IMR-90 (cell line): ENCODE measurements around the gene C12orf75. TPM values are rescaled to one million over a fixed set of nuclear protein-coding genes. Genes with fewer than 3 reads are reported as not detected.
"Not testable (repeated sequence)": the region's sequence is repeated elsewhere in the genome, so short reads cannot be mapped to it uniquely, and the experiment has no call there.

ENCODE experiments used
- ATAC-seq: fragments of 200-7000 bp; cut with Tn5 transposase; 2 replicates; pipeline ENCODE4 v1.9.1; 2020; ENCODE audit warnings: low read depth, mild to moderate bottlenecking, moderate library complexity
- BruUV-seq: library from RNA; stranded (reverse); fragments of 400-500 nt; replicated peaks from 2 replicates; lab custom pipeline; 2021; lab: Mats Ljungman, UMichigan
- CTCF ChIA-PET: fragments of 300-600 bp; formaldehyde crosslinking; extraction: SDS; loops from one replicate; lab custom pipeline; 2021; ENCODE audit warnings: antibody characterized with exemption; lab: Yijun Ruan, JAX
- POLR2A ChIA-PET: fragments of 300-600 bp; sonication (Branson Sonifier 250); formaldehyde crosslinking; loops from one replicate; lab custom pipeline; 2022; ENCODE audit warnings: antibody characterized with exemption; ENCODE audit not compliant: unreplicated experiment; lab: Charles Lee
- DNase-seq: peaks from one replicate; pipeline ENCODE4 v3.0.0; 2013
- H2AFZ ChIP-seq: replicated peaks from 2 replicates; pipeline ENCODE3; 2013; ENCODE audit warnings: low read length, mild to moderate bottlenecking; ENCODE audit not compliant: poor library complexity
- H2AK5ac ChIP-seq: 2 replicates; pipeline ENCODE4 v1.6.1; 2013; ENCODE audit warnings: low read depth, low read length, inconsistent platforms
- H2AK9ac ChIP-seq: replicated peaks from 2 replicates; pipeline ENCODE3; 2013; ENCODE audit warnings: mild to moderate bottlenecking, low read depth, low read length, moderate library complexity; ENCODE audit not compliant: poor library complexity
- H2BK120ac ChIP-seq: 2 replicates; pipeline ENCODE4 v1.6.1; 2013; ENCODE audit warnings: low read depth, low read length, inconsistent platforms
- H2BK15ac ChIP-seq: 3 replicates; pipeline ENCODE4 v1.6.1; 2013; ENCODE audit warnings: low read depth, low read length, inconsistent platforms
- H2BK20ac ChIP-seq: 2 replicates; pipeline ENCODE4 v1.6.1; 2013; ENCODE audit warnings: low read depth, mild to moderate bottlenecking, inconsistent platforms, low read length, moderate library complexity
- H2BK5ac ChIP-seq: 2 replicates; pipeline ENCODE4 v1.6.1; 2013; ENCODE audit warnings: mild to moderate bottlenecking, low read depth, low read length, inconsistent platforms; ENCODE audit not compliant: poor library complexity, severe bottlenecking
- H3K14ac ChIP-seq: replicated peaks from 2 replicates; pipeline ENCODE4 v1.6.1; 2013; ENCODE audit warnings: low read depth, low read length, inconsistent platforms
- H3K18ac ChIP-seq: 2 replicates; pipeline ENCODE4 v1.6.1; 2013; ENCODE audit warnings: low read depth, low read length, control low read depth
- H3K23ac ChIP-seq: 2 replicates; pipeline ENCODE4 v1.6.1; 2013; ENCODE audit warnings: low read depth, low read length, inconsistent platforms
- H3K27ac ChIP-seq: 2 replicates; pipeline ENCODE4 v1.5.1; 2013; ENCODE audit warnings: mild to moderate bottlenecking, control low read depth, low read length; ENCODE audit not compliant: insufficient read depth
- H3K27me3 ChIP-seq: 2 replicates; pipeline ENCODE4 v1.6.1; 2013; ENCODE audit warnings: low read length; ENCODE audit not compliant: control insufficient read depth, insufficient read depth
- H3K36me3 ChIP-seq: 2 replicates; pipeline ENCODE4 v1.6.1; 2013; ENCODE audit warnings: low read length, mixed read lengths; ENCODE audit not compliant: control insufficient read depth, insufficient read depth
- H3K4ac ChIP-seq: 2 replicates; pipeline ENCODE4 v1.6.1; 2013; ENCODE audit warnings: low read depth, low read length, inconsistent platforms
- H3K4me1 ChIP-seq: 2 replicates; pipeline ENCODE4 v1.6.1; 2013; ENCODE audit warnings: low read length, mixed read lengths; ENCODE audit not compliant: control insufficient read depth, insufficient read depth
- H3K4me2 ChIP-seq: 2 replicates; pipeline ENCODE4 v1.6.1; 2013; ENCODE audit warnings: low read depth, mild to moderate bottlenecking, control low read depth, low read length, moderate library complexity
- H3K4me3 ChIP-seq: 2 replicates; pipeline ENCODE4 v1.5.1; 2013; ENCODE audit warnings: low read depth, mild to moderate bottlenecking, control low read depth, low read length, moderate library complexity; ENCODE audit not compliant: insufficient read depth
- H3K56ac ChIP-seq: 2 replicates; pipeline ENCODE4 v1.6.1; 2013; ENCODE audit warnings: low read length, inconsistent platforms; ENCODE audit not compliant: insufficient read depth; ENCODE audit errors: extremely low read depth
- H3K79me1 ChIP-seq, 2 experiments: 2 replicates each; pipeline ENCODE4 v1.6.1; 2013; ENCODE audit warnings: low read length in 2 of 2, inconsistent platforms in 1 of 2, low read depth in 1 of 2
- H3K9ac ChIP-seq: 2 replicates; pipeline ENCODE4 v1.6.1; 2013; ENCODE audit warnings: low read depth, low read length, control low read depth
- H3K9me1 ChIP-seq: 2 replicates; pipeline ENCODE4 v1.6.1; 2013; ENCODE audit warnings: low read length, inconsistent platforms; ENCODE audit not compliant: insufficient read depth
- H3K9me3 ChIP-seq: 2 replicates; pipeline ENCODE4 v1.6.1; 2013; ENCODE audit warnings: low read length; ENCODE audit not compliant: control insufficient read depth, insufficient read depth
- H4K20me1 ChIP-seq: 2 replicates; pipeline ENCODE4 v1.6.1; 2013; ENCODE audit warnings: low read length, inconsistent platforms; ENCODE audit not compliant: insufficient read depth
- H4K5ac ChIP-seq: 2 replicates; pipeline ENCODE4 v1.6.1; 2013; ENCODE audit warnings: mild to moderate bottlenecking, low read depth, low read length, control low read depth
- H4K8ac ChIP-seq, 2 experiments: 2 replicates each; pipeline ENCODE4 v1.6.1; 2013; ENCODE audit warnings: low read depth in 2 of 2, low read length in 2 of 2, control low read depth in 1 of 2, inconsistent platforms in 1 of 2
- H4K91ac ChIP-seq: 2 replicates; pipeline ENCODE4 v1.6.1; 2013; ENCODE audit warnings: low read depth, low read length, inconsistent platforms; ENCODE audit not compliant: insufficient read depth
- NFE2L2 ChIP-seq: fragments of 150-350 bp; IDR thresholded peaks from 2 replicates; pipeline ENCODE4 v1.6.1; 2016; ENCODE audit warnings: low read depth, mild to moderate bottlenecking, low read length
- RFX5 ChIP-seq: IDR thresholded peaks from 2 replicates; pipeline ENCODE4 v1.8.0; 2012; ENCODE audit warnings: low read depth, mild to moderate bottlenecking, low read length, moderate library complexity
- WGBS, 2 experiments: methylation state at CpG; one replicate each; pipeline versions ENCODE4 v1.1.5 to v1.1.7; 2013; ENCODE audit warnings: missing lambda C conversion rate in 2 of 2; ENCODE audit not compliant: insufficient read length in 1 of 2; ENCODE audit errors: extremely low coverage in 2 of 2; 5-methylcytosine and 5-hydroxymethylcytosine counted together
- dilution Hi-C: fragments of 300-500 bp; cut with HindIII; formaldehyde crosslinking; loops from one replicate; pipeline ENCODE4 v1.14.3; 2018; ENCODE audit warnings: low sequenced_read_pairs; ENCODE audit not compliant: unreplicated experiment
- in situ Hi-C: fragments of 300-500 bp; cut with MboI; formaldehyde crosslinking; loops from 3 replicates; pipeline ENCODE4 v1.14.3; 2019; ENCODE audit warnings: low sequenced_read_pairs, inconsistent platforms, mixed read lengths
- intact Hi-C: fragments of 100-400 bp; cut with micrococcal nuclease; formaldehyde crosslinking; loops from 2 replicates; pipeline ENCODE4 v1.10.0; 2022
- polyA plus RNA-seq, 3 experiments: library from polyadenylated mRNA; depleted of rRNA; stranded (reverse); fragments of >200 nt; gene quantifications; 2 replicates each; pipeline ENCODE4 v1.2.3, GENCODE V29; 2012; ENCODE audit warnings: low replicate concordance in 1 of 3
- total RNA-seq: library from RNA; depleted of rRNA; stranded (reverse); fragments of >200 nt; gene quantifications from 2 replicates; pipeline ENCODE4 v1.2.3, GENCODE V29; 2012

The C12orf75 gene
- total and polyA plus RNA-seq, 2 of the 4 experiments (the other 2 are of a cell fraction), result 145 to 278 TPM

GRCh38 chr12:105301696-105302095 lies 28.8 kb upstream of the C12orf75 start:
- H3K9me1 ChIP-seq, result no peaks in the 10 kb centered on the region
- no peaks in the 10 kb centered on the region for H3K36me3 ChIP-seq
- H3K9ac ChIP-seq, result no peak overlapping the region
- H4K91ac ChIP-seq, result no peak overlapping the region
- H3K79me1 ChIP-seq, result no peaks in the 10 kb centered on the region
- TF ChIP-seq NFE2L2 (no peak), RFX5 (no peak)
- ATAC-seq (no peak), DNase-seq (no peak)
- no peak overlapping the region for H2BK120ac ChIP-seq
- no CpG with 5 or more reads among the region's 5 CpGs for WGBS, 2 experiments
- no peak overlapping the region for H2AK5ac ChIP-seq
- H4K8ac ChIP-seq, result no peak overlapping the region
- CTCF ChIA-PET, result no interaction called here
- intact Hi-C loops (no loop called here), dilution Hi-C loops (no loop called here), in situ Hi-C loops (no loop called here)
- H3K23ac ChIP-seq, result no peak overlapping the region
- peaks cover 8% of the 10 kb centered on the region for H3K9me3 ChIP-seq
- no peaks in the 10 kb centered on the region for H4K20me1 ChIP-seq
- no peak overlapping the region for H3K27ac ChIP-seq
- no peak overlapping the region for H3K4ac ChIP-seq
- H3K4me2 ChIP-seq, result no peak overlapping the region
- BruUV-seq, result no TSS peak
- no peak overlapping the region for H3K14ac ChIP-seq
- H2BK15ac ChIP-seq, result no peak overlapping the region
- H3K4me1 ChIP-seq, result no peaks in the 10 kb centered on the region
- H2BK5ac ChIP-seq, result no peak overlapping the region
- no peak overlapping the region for H4K5ac ChIP-seq
- no peaks in the 10 kb centered on the region for H3K27me3 ChIP-seq
- H3K4me3 ChIP-seq, result no peak overlapping the region
- no peak overlapping the region for H2AK9ac ChIP-seq
- no peak overlapping the region for H2BK20ac ChIP-seq
- POLR2A ChIA-PET, result no interaction called here
- H2AFZ ChIP-seq, result no peak overlapping the region
- H3K18ac ChIP-seq, result no peak overlapping the region
- no peak overlapping the region for H3K56ac ChIP-seq

- H3K18ac ChIP-seq, ATAC-seq, DNase-seq, H3K4me3 ChIP-seq, H3K4ac ChIP-seq, H2AK5ac ChIP-seq, POLR2A ChIA-PET, H3K14ac ChIP-seq, H3K27ac ChIP-seq, H3K9ac ChIP-seq, dilution Hi-C loops, H2BK20ac ChIP-seq, H3K27me3 ChIP-seq, BruUV-seq, H4K8ac ChIP-seq, H3K23ac ChIP-seq, H2BK5ac ChIP-seq, H4K5ac ChIP-seq, H2AFZ ChIP-seq, H3K9me3 ChIP-seq, H3K4me1 ChIP-seq, in situ Hi-C loops, H3K79me1 ChIP-seq, H3K4me2 ChIP-seq, H2AK9ac ChIP-seq, intact Hi-C loops, H4K20me1 ChIP-seq, H2BK15ac ChIP-seq, H3K56ac ChIP-seq, H4K91ac ChIP-seq, H3K36me3 ChIP-seq, CTCF ChIA-PET, H3K9me1 ChIP-seq, H2BK120ac ChIP-seq: not testable (repeated sequence)
- WGBS, 2 experiments, result no CpG with 5 or more reads among the region's 7 CpGs
These were observed 27.5 kb upstream of the C12orf75 start for GRCh38 chr12:105302986-105303385.
